CD14-positive monocyte (primary cell): ENCODE data around the gene PIEZO2. TPM values are rescaled to one million over a fixed set of nuclear protein-coding genes. Genes with fewer than 3 reads are reported as not detected.

Source experiments
- DNase-seq, 3 donors: peaks; one replicate each; pipeline ENCODE4 v3.0.0-alpha.2; 2011 to 2022
- H2AFZ ChIP-seq: 2 replicates; pipeline ENCODE4 v1.6.0; 2012; ENCODE audit warnings: mild to moderate bottlenecking, low read depth, low read length, inconsistent platforms; ENCODE audit not compliant: insufficient read depth, poor library complexity, severe bottlenecking
- H3K27ac ChIP-seq, 2 donors: 1 replicate in 1 of 2; 2 replicates in 1 of 2; pipeline ENCODE4 v1.5.1; 2012 to 2013; ENCODE audit warnings: low read length in 2 of 2, control low read depth in 1 of 2, inconsistent platforms in 1 of 2, low read depth in 1 of 2, mild to moderate bottlenecking in 1 of 2
- H3K27me3 ChIP-seq, 2 donors: one replicate each; pipeline versions ENCODE4 v1.6.0 to v1.6.1; 2011 to 2013; ENCODE audit warnings: low read length in 2 of 2; ENCODE audit not compliant: control insufficient read depth in 2 of 2, insufficient read depth in 2 of 2
- H3K36me3 ChIP-seq, 2 donors: replicated peaks in 1 of 2; 1 replicate in 1 of 2; 2 replicates in 1 of 2; pipeline versions ENCODE4 v1.5.1 to v1.6.1; 2012 to 2013; ENCODE audit warnings: low read length in 2 of 2, control low read depth in 1 of 2, inconsistent platforms in 1 of 2, mild to moderate bottlenecking in 1 of 2; ENCODE audit not compliant: insufficient read depth in 2 of 2, control insufficient read depth in 1 of 2
- H3K4me1 ChIP-seq, 2 donors: 1 replicate in 1 of 2; 2 replicates in 1 of 2; pipeline versions ENCODE4 v1.5.1 to v1.6.1; 2012 to 2013; ENCODE audit warnings: low read length in 2 of 2, control low read depth in 1 of 2, inconsistent platforms in 1 of 2, mild to moderate bottlenecking in 1 of 2, moderate library complexity in 1 of 2; ENCODE audit not compliant: insufficient read depth in 2 of 2, control insufficient read depth in 1 of 2
- H3K4me2 ChIP-seq: replicated peaks from 2 replicates; pipeline ENCODE3; 2012; ENCODE audit warnings: low read length, moderate library complexity, mild to moderate bottlenecking; ENCODE audit not compliant: poor library complexity, severe bottlenecking; ENCODE audit errors: extremely low read depth
- H3K4me3 ChIP-seq, 3 experiments: fragments of 200-600 bp in 1 of 3; sonication (generic) in 1 of 3; replicated peaks in 1 of 3; 1 replicate in 2 of 3; 2 replicates in 1 of 3; pipeline ENCODE4 v1.5.1; 2011 to 2013; ENCODE audit warnings: low read length in 3 of 3, mild to moderate bottlenecking in 3 of 3, control low read depth in 2 of 3, low read depth in 2 of 3, inconsistent platforms in 1 of 3, moderate library complexity in 1 of 3
- H3K79me2 ChIP-seq: 2 replicates; pipeline ENCODE4 v1.6.0; 2012; ENCODE audit warnings: mild to moderate bottlenecking, control low read depth, inconsistent platforms, low read length, moderate library complexity; ENCODE audit not compliant: insufficient read depth
- H3K9ac ChIP-seq: 2 replicates; pipeline ENCODE4 v1.6.0; 2017; ENCODE audit warnings: low read length, mild to moderate bottlenecking; ENCODE audit not compliant: insufficient read depth, poor library complexity, severe bottlenecking
- H3K9me3 ChIP-seq, 2 donors: replicated peaks in 1 of 2; 1 replicate in 1 of 2; 2 replicates in 1 of 2; pipeline versions ENCODE4 v1.5.1 to v1.6.1; 2012 to 2013; ENCODE audit warnings: low read length in 2 of 2, control low read depth in 1 of 2; ENCODE audit not compliant: control insufficient read depth in 1 of 2, insufficient read depth in 1 of 2
- H4K20me1 ChIP-seq: 2 replicates; pipeline ENCODE4 v1.6.0; 2012; ENCODE audit warnings: mild to moderate bottlenecking, low read length, control low read depth, moderate library complexity; ENCODE audit not compliant: insufficient read depth
- H3K27ac Mint-ChIP-seq, 7 donors: one replicate each; pipeline ENCODE4 v1.8.0; 2020; ENCODE audit warnings: mild to moderate bottlenecking in 7 of 7, mixed read lengths in 7 of 7, moderate library complexity in 6 of 7, inconsistent platforms in 2 of 7
- H3K27me3 Mint-ChIP-seq, 3 donors: one replicate each; pipeline ENCODE4 v1.8.0; 2021 to 2022; ENCODE audit warnings: low read depth in 3 of 3, mild to moderate bottlenecking in 3 of 3, mixed read lengths in 3 of 3, moderate library complexity in 3 of 3, inconsistent platforms in 1 of 3
- H3K36me3 Mint-ChIP-seq, 2 donors: one replicate each; pipeline ENCODE4 v1.8.0; 2020; ENCODE audit warnings: mixed read lengths in 2 of 2, inconsistent platforms in 1 of 2, mild to moderate bottlenecking in 1 of 2
- H3K4me1 Mint-ChIP-seq: one replicate; pipeline ENCODE4 v1.8.0; 2020; ENCODE audit warnings: mild to moderate bottlenecking, mixed read lengths
- H3K4me3 Mint-ChIP-seq, 2 donors: one replicate each; pipeline ENCODE4 v1.8.0; 2020; ENCODE audit warnings: mild to moderate bottlenecking in 2 of 2, mixed read lengths in 2 of 2, moderate library complexity in 1 of 2
- H3K9me3 Mint-ChIP-seq, 7 donors: one replicate each; pipeline ENCODE4 v1.8.0; 2020 to 2022; ENCODE audit warnings: mixed read lengths in 7 of 7, mild to moderate bottlenecking in 6 of 7, moderate library complexity in 6 of 7, inconsistent platforms in 2 of 7
- WGBS: methylation state at CpG from one replicate; pipeline ENCODE4 v1.1.5; 2013; ENCODE audit warnings: missing lambda C conversion rate; ENCODE audit not compliant: insufficient coverage; 5-methylcytosine and 5-hydroxymethylcytosine counted together
- intact Hi-C, 2 donors: fragments of 100-400 bp; cut with micrococcal nuclease; formaldehyde crosslinking; loops; one replicate each; pipeline versions ENCODE4 v1.15.0 to v1.15.1; 2023
- polyA plus RNA-seq, 3 donors: library from polyadenylated mRNA; depleted of rRNA in 1 of 3; unstranded in 2 of 3; stranded (reverse) in 1 of 3; fragments of 300-500 nt in 2 of 3; fragments of >200 nt in 1 of 3; fragmentation: Illumina TruSeq in 2 of 3; gene quantifications; 1 replicate in 2 of 3; 2 replicates in 1 of 3; pipeline ENCODE4 v1.2.3, GENCODE V29; 2012 to 2021
- TF ChIP-seq, protein P1 (sequence below): fragments of 200-600 bp; IDR thresholded peaks from one replicate; pipeline ENCODE4 v1.8.0; 2022; ENCODE audit warnings: antibody characterized with exemption, mild to moderate bottlenecking

The PIEZO2 gene
- polyA plus RNA-seq, 3 donors: not detected

DNA sequence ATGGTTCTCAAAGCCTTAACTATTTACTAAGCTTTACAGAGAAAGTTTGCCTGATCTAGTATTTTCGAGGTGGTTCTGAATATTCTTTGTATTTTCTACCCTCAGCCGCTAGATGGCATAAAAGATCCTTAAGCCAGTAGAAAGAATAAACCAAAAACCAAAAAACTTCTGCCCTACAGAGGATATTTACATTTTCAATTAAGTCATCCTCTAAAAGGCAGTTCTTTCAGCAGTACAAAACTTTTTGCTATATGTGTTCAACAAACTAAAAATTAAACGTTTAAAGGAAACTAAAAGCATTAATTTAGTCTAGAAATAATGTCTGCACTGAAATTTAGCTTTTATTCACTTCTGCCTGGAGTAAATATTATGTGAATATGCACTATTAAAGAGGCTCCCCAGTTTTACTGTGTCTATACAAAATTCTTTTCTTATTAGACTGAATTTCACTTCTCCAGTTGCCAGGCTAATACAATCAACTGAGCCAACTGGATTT lies 297.5 kb downstream of the PIEZO2 start:
- intact Hi-C loops: no loop called here
- Histone ChIP-seq H3K27me3 (no peaks in the 10 kb centered on the region), H3K9me3 (no peaks in the 10 kb centered on the region), H3K4me2 (no peak overlapping the region), H4K20me1 (no peaks in the 10 kb centered on the region), H3K4me3 (no peak overlapping the region), H3K36me3 (no peaks in the 10 kb centered on the region), H3K79me2 (no peaks in the 10 kb centered on the region), H3K4me1 (no peaks in the 10 kb centered on the region), H3K9ac (no peak overlapping the region), H3K27ac (no peak overlapping the region), H2AFZ (no peak overlapping the region)
- H3K4me1 Mint-ChIP-seq: no peaks in the 10 kb centered on the region
- H3K9me3 Mint-ChIP-seq: no peaks in the 10 kb centered on the region
- H3K36me3 Mint-ChIP-seq: no peaks in the 10 kb centered on the region
- H3K27me3 Mint-ChIP-seq: peaks cover 1 to 9% (median 2%) of the 10 kb centered on the region in 3 donors
- H3K4me3 Mint-ChIP-seq: no peak overlapping the region
- no peak overlapping the region for H3K27ac Mint-ChIP-seq
- TF ChIP-seq, protein P1, sequence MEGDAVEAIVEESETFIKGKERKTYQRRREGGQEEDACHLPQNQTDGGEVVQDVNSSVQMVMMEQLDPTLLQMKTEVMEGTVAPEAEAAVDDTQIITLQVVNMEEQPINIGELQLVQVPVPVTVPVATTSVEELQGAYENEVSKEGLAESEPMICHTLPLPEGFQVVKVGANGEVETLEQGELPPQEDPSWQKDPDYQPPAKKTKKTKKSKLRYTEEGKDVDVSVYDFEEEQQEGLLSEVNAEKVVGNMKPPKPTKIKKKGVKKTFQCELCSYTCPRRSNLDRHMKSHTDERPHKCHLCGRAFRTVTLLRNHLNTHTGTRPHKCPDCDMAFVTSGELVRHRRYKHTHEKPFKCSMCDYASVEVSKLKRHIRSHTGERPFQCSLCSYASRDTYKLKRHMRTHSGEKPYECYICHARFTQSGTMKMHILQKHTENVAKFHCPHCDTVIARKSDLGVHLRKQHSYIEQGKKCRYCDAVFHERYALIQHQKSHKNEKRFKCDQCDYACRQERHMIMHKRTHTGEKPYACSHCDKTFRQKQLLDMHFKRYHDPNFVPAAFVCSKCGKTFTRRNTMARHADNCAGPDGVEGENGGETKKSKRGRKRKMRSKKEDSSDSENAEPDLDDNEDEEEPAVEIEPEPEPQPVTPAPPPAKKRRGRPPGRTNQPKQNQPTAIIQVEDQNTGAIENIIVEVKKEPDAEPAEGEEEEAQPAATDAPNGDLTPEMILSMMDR: peak; percentile 84
- DNase-seq: peak; percentile 5 to 34 (median 11)
- WGBS: no CpG with 5 or more reads among the region's 3 CpGs

- H3K4me3 Mint-ChIP-seq: no peak overlapping the region
- Histone ChIP-seq H3K9me3 (no peaks in the 10 kb centered on the region), H3K27me3 (no peaks in the 10 kb centered on the region), H2AFZ (no peak overlapping the region), H4K20me1 (no peaks in the 10 kb centered on the region), H3K9ac (no peak overlapping the region), H3K36me3 (no peaks in the 10 kb centered on the region), H3K4me1 (no peaks in the 10 kb centered on the region), H3K79me2 (no peaks in the 10 kb centered on the region), H3K4me2 (no peak overlapping the region), H3K4me3 (no peak overlapping the region), H3K27ac (no peak overlapping the region)
- H3K27ac Mint-ChIP-seq: no peak overlapping the region
- TF ChIP-seq, protein P1: no peak
- H3K4me1 Mint-ChIP-seq: no peaks in the 10 kb centered on the region
- no peak for DNase-seq
- H3K9me3 Mint-ChIP-seq: peaks cover 0 to 2% (median 0%) of the 10 kb centered on the region in 7 donors
- H3K27me3 Mint-ChIP-seq: peaks cover 1 to 9% (median 2%) of the 10 kb centered on the region in 3 donors
- no CpG with 5 or more reads among the region's 1 CpG for WGBS
- intact Hi-C loops: no loop called here
- H3K36me3 Mint-ChIP-seq: no peaks in the 10 kb centered on the region
These were observed 298.5 kb downstream of the PIEZO2 start for GRCh38 chr18:10850840-10851239.
